DOHH2 (cell line): ENCODE measurements around the gene CAMSAP1.

Experiments
- H3F3A ChIP-seq: fragments of 200-600 bp; sonication (generic), shearing (Covaris generic); 2 replicates; pipeline ENCODE4 v1.6.0; 2016; ENCODE audit warnings: antibody characterized with exemption, mild to moderate bottlenecking; ENCODE audit not compliant: control insufficient read depth, insufficient read depth
- H3K27ac ChIP-seq: fragments of 200-600 bp; sonication (generic); 2 replicates; pipeline ENCODE4 v1.5.1; 2014; ENCODE audit warnings: low read depth, mild to moderate bottlenecking, low read length, moderate library complexity
- H3K27me3 ChIP-seq: fragments of 200-600 bp; sonication (generic); 2 replicates; pipeline ENCODE4 v1.6.1; 2014; ENCODE audit warnings: mild to moderate bottlenecking, low read length, mixed read lengths; ENCODE audit not compliant: control insufficient read depth
- H3K36me3 ChIP-seq: fragments of 200-600 bp; sonication (generic); 2 replicates; pipeline ENCODE4 v1.6.1; 2014; ENCODE audit warnings: mild to moderate bottlenecking, low read length, moderate library complexity, mixed read lengths; ENCODE audit not compliant: control insufficient read depth
- H3K4me1 ChIP-seq: fragments of 200-600 bp; sonication (generic); 2 replicates; pipeline ENCODE4 v1.6.1; 2014; ENCODE audit warnings: mild to moderate bottlenecking, low read length, mixed read lengths; ENCODE audit not compliant: control insufficient read depth
- H3K4me2 ChIP-seq: fragments of 200-600 bp; sonication (generic); 2 replicates; pipeline ENCODE4 v1.6.0; 2014; ENCODE audit warnings: mild to moderate bottlenecking, low read length, moderate library complexity
- H3K4me3 ChIP-seq: fragments of 200-600 bp; sonication (generic); 2 replicates; pipeline ENCODE4 v1.5.1; 2014; ENCODE audit warnings: mild to moderate bottlenecking, low read length, mixed read lengths
- H3K79me2 ChIP-seq: fragments of 200-600 bp; sonication (generic); 2 replicates; pipeline ENCODE4 v1.6.1; 2014; ENCODE audit warnings: mild to moderate bottlenecking, low read length, mixed read lengths; ENCODE audit not compliant: control insufficient read depth
- H3K9me2 ChIP-seq: fragments of 200-600 bp; sonication (generic); replicated peaks from 2 replicates; pipeline ENCODE4 v1.6.1; 2014; ENCODE audit warnings: mild to moderate bottlenecking, low read length, mixed read lengths; ENCODE audit not compliant: control insufficient read depth
- H3K9me3 ChIP-seq: fragments of 200-600 bp; sonication (generic); 2 replicates; pipeline ENCODE4 v1.6.1; 2014; ENCODE audit warnings: antibody characterized with exemption, low read length, mixed read lengths; ENCODE audit not compliant: control insufficient read depth, insufficient read depth
- H4K20me1 ChIP-seq: fragments of 200-600 bp; sonication (generic); 2 replicates; pipeline ENCODE4 v1.6.0; 2014; ENCODE audit warnings: low read depth, mild to moderate bottlenecking, antibody characterized with exemption, low read length, moderate library complexity; ENCODE audit not compliant: control insufficient read depth, insufficient read depth
- EZH2phosphoT487 ChIP-seq: fragments of 200-600 bp; sonication (generic); IDR thresholded peaks from 2 replicates; pipeline ENCODE4 v1.6.1; 2017; ENCODE audit warnings: borderline replicate concordance, mild to moderate bottlenecking, antibody characterized with exemption, low read length, moderate library complexity, mixed read lengths
- TF ChIP-seq, protein P1 (sequence below): fragments of 200-600 bp; sonication (generic); IDR thresholded peaks from one replicate; pipeline ENCODE4 v1.5.1; 2014; ENCODE audit warnings: antibody characterized with exemption, mild to moderate bottlenecking, low read depth, low read length; ENCODE audit not compliant: poor library complexity, severe bottlenecking

The CAMSAP1 gene

GRCh38 chr9:135939351-135940265 is 32.3 kb upstream of the CAMSAP1 start:
- no peaks in the 10 kb centered on the region for H3K79me2 ChIP-seq
- H3K4me3 ChIP-seq: no peak overlapping the region
- no peaks in the 10 kb centered on the region for H3K9me3 ChIP-seq
- H3K4me1 ChIP-seq: no peaks in the 10 kb centered on the region
- H4K20me1 ChIP-seq: no peaks in the 10 kb centered on the region
- H3K36me3 ChIP-seq: peaks cover 57% of the 10 kb centered on the region
- no peaks in the 10 kb centered on the region for H3K9me2 ChIP-seq
- no peaks in the 10 kb centered on the region for H3F3A ChIP-seq
- H3K27me3 ChIP-seq: no peaks in the 10 kb centered on the region
- TF ChIP-seq, protein P1, sequence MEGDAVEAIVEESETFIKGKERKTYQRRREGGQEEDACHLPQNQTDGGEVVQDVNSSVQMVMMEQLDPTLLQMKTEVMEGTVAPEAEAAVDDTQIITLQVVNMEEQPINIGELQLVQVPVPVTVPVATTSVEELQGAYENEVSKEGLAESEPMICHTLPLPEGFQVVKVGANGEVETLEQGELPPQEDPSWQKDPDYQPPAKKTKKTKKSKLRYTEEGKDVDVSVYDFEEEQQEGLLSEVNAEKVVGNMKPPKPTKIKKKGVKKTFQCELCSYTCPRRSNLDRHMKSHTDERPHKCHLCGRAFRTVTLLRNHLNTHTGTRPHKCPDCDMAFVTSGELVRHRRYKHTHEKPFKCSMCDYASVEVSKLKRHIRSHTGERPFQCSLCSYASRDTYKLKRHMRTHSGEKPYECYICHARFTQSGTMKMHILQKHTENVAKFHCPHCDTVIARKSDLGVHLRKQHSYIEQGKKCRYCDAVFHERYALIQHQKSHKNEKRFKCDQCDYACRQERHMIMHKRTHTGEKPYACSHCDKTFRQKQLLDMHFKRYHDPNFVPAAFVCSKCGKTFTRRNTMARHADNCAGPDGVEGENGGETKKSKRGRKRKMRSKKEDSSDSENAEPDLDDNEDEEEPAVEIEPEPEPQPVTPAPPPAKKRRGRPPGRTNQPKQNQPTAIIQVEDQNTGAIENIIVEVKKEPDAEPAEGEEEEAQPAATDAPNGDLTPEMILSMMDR: no peak
- no peak for TF ChIP-seq EZH2phosphoT487
- no peak overlapping the region for H3K4me2 ChIP-seq
- H3K27ac ChIP-seq: no peak overlapping the region

DNA sequence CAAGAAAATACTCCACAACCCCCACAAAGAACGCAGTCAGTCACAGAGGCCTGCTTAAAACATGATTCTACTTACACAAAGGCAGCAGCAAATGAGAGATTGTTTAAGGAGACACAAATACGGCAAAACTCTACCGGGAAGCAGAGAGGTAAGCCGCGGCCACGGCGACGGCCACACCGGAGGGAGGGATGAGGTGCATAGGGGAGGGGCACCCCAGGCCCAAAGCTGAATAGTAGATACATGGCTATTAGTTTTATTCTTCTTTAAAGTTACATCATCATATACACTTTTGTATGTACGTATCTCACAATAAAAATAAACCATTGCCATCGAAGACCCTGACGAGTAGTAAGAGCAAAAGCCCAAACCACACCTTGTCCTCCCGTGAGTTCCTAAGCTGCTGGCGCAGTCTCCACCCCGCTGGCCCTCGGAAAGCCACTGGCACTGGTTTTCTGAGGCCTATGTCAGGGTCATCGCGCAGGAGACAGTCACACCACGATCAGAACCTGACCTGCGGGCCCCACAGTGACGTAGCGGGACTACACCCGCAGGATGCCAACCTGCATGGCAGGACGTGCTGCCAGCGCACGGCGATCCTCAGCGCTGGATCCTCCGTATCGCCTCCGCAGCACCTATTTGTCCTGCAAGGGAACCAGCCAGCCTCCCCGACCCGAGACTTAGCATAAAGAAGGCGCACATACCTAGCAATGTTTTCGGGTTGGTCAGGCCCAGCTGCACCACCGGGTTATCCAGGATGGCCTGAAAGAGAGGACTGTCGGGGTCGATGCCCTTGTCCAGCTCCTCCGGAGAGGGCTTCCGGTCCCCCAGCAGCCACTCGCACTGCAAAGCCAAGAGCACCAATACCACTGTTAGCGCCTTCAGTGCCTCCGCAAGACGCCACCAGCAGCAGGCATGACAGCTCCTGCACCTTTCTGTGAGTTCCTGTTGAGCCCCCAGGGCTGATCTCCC is 30.5 kb upstream of the CAMSAP1 start:
- Histone ChIP-seq H3K79me2 (no peaks in the 10 kb centered on the region), H3K27ac (no peak overlapping the region), H3K36me3 (peaks cover 59% of the 10 kb centered on the region), H3K4me3 (no peak overlapping the region), H4K20me1 (no peaks in the 10 kb centered on the region), H3F3A (no peaks in the 10 kb centered on the region), H3K9me2 (no peaks in the 10 kb centered on the region), H3K4me1 (no peaks in the 10 kb centered on the region), H3K27me3 (no peaks in the 10 kb centered on the region), H3K4me2 (no peak overlapping the region), H3K9me3 (no peaks in the 10 kb centered on the region)
- no peak for TF ChIP-seq EZH2phosphoT487
- TF ChIP-seq, protein P1: no peak

DNA sequence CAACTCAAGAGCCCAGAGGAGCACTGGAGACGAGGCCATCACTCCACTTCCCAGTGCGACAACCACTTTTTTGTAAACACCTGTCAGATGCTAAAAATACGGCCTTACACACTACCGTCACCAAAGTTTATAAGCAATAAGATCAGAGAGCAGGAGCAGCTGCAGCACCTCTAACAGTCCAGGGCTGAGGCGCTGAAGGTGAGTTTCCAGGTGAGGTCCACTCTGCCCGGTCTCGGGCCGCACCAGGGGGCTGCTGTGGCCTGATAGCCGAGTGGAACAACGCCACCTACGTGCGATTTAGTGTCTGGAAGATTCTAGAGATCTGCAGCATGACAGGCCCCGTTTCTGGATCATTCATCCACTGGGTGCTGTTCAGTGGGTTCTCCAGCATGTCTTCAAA is 25.8 kb upstream of the CAMSAP1 start:
- no peaks in the 10 kb centered on the region for H3K9me3 ChIP-seq
- H3K9me2 ChIP-seq: no peaks in the 10 kb centered on the region
- no peak for TF ChIP-seq EZH2phosphoT487
- TF ChIP-seq, protein P1: no peak
- no peaks in the 10 kb centered on the region for H3F3A ChIP-seq
- H4K20me1 ChIP-seq: no peaks in the 10 kb centered on the region
- H3K36me3 ChIP-seq: peaks cover 53% of the 10 kb centered on the region
- no peak overlapping the region for H3K27ac ChIP-seq
- H3K27me3 ChIP-seq: no peaks in the 10 kb centered on the region
- no peaks in the 10 kb centered on the region for H3K79me2 ChIP-seq
- no peaks in the 10 kb centered on the region for H3K4me1 ChIP-seq
- no peak overlapping the region for H3K4me2 ChIP-seq
- no peak overlapping the region for H3K4me3 ChIP-seq
